K562 (cell line): Measurements from ENCODE around the gene PDPK1. TPM values are rescaled to one million over a fixed set of nuclear protein-coding genes. Genes with fewer than 3 reads are reported as not detected.

Source experiments
- ATAC-seq: fragments of 200-7000 bp; cut with Tn5 transposase; 3 replicates; pipeline ENCODE4 v1.9.1; 2020; ENCODE audit warnings: moderate library complexity
- BruUV-seq: library from RNA; stranded (reverse); fragments of 400-500 nt; replicated peaks from 2 replicates; lab custom pipeline; 2021; lab: Mats Ljungman, UMichigan
- CTCF ChIA-PET: fragments of 300-600 bp; formaldehyde crosslinking; extraction: SDS; loops from one replicate; lab custom pipeline; 2021; ENCODE audit warnings: low intra/inter-chr PET ratio; lab: Yijun Ruan, JAX
- POLR2A ChIA-PET: fragments of 300-600, 350-650 bp; sonication (Branson Sonifier 250); formaldehyde crosslinking; extraction: SDS; loops from one replicate; lab custom pipeline; 2021; ENCODE audit warnings: antibody characterized with exemption, inconsistent platforms; lab: Yijun Ruan, JAX
- DNase-seq, 4 experiments: peaks; one replicate each; pipeline versions ENCODE4 v3.0.0 to v3.0.0-alpha.2; 2011 to 2018; ENCODE audit warnings: low spot score in 3 of 4, mixed read lengths in 3 of 4; ENCODE audit errors: extremely low read depth in 1 of 4
- FAIRE-seq: peaks from 2 replicates; lab custom pipeline; 2011; peaks lifted over from hg19 to GRCh38; lab: Jason Lieb, UNC
- H2AFZ ChIP-seq: 2 replicates; pipeline ENCODE4 v1.6.0; 2011; ENCODE audit warnings: low read depth, low read length, control low read depth, inconsistent platforms
- H3K27ac ChIP-seq: fragments of 200-600 bp; 3 replicates; pipeline ENCODE4 v1.8.0; 2011; ENCODE audit warnings: low read depth, mild to moderate bottlenecking, control low read depth, inconsistent platforms, low read length, moderate library complexity, mixed read lengths; ENCODE audit errors: extremely low read depth
- H3K27me3 ChIP-seq, 2 experiments: fragments of 300-600 bp in 1 of 2; 2 replicates in 1 of 2; 3 replicates in 1 of 2; pipeline versions ENCODE4 v1.6.0 to v1.8.0; 2011; ENCODE audit warnings: inconsistent platforms in 2 of 2, low read length in 2 of 2, mild to moderate bottlenecking in 1 of 2, mixed read lengths in 1 of 2, moderate library complexity in 1 of 2; ENCODE audit not compliant: control insufficient read depth in 2 of 2, insufficient read depth in 2 of 2
- H3K36me3 ChIP-seq: fragments of 300-600 bp; 3 replicates; pipeline ENCODE4 v1.8.0; 2011; ENCODE audit warnings: mild to moderate bottlenecking, low read length, inconsistent platforms; ENCODE audit not compliant: control insufficient read depth, insufficient read depth
- H3K4me1 ChIP-seq, 2 experiments: fragments of 200-600 bp in 1 of 2; replicated peaks in 1 of 2; 2 replicates in 1 of 2; 3 replicates in 1 of 2; pipeline versions ENCODE4 v1.5.1 to v1.8.0; 2011; ENCODE audit warnings: inconsistent platforms in 2 of 2, low read length in 2 of 2, mild to moderate bottlenecking in 1 of 2, mixed read lengths in 1 of 2, moderate library complexity in 1 of 2; ENCODE audit not compliant: control insufficient read depth in 2 of 2, insufficient read depth in 2 of 2
- H3K4me2 ChIP-seq: 2 replicates; pipeline ENCODE4 v1.6.1; 2011; ENCODE audit warnings: low read length, control low read depth, inconsistent platforms, mixed read lengths; ENCODE audit not compliant: insufficient read depth
- H3K4me3 ChIP-seq: fragments of 200-600 bp; sonication (generic), shearing (Covaris generic); 2 replicates; pipeline ENCODE4 v1.5.1; 2016; ENCODE audit warnings: control low read depth, inconsistent platforms
- H3K79me2 ChIP-seq: fragments of 200-600 bp; 3 replicates; pipeline ENCODE4 v1.8.0; 2011; ENCODE audit warnings: low read length, inconsistent platforms; ENCODE audit not compliant: control insufficient read depth, insufficient read depth
- H3K9ac ChIP-seq, 2 experiments: 2 replicates each; pipeline versions ENCODE4 v1.6.0 to v1.6.1; 2011; ENCODE audit warnings: low read depth in 2 of 2, low read length in 2 of 2, control low read depth in 1 of 2, inconsistent platforms in 1 of 2, mild to moderate bottlenecking in 1 of 2, mixed read lengths in 1 of 2; ENCODE audit not compliant: insufficient read depth in 1 of 2
- H3K9me1 ChIP-seq: one replicate; pipeline ENCODE4 v1.6.0; 2011; ENCODE audit warnings: inconsistent platforms, mild to moderate bottlenecking, low read length, moderate library complexity; ENCODE audit not compliant: control insufficient read depth, insufficient read depth
- H3K9me3 ChIP-seq: replicated peaks from 2 replicates; pipeline ENCODE4 v1.5.1; 2011; ENCODE audit warnings: low read depth, low read length, inconsistent platforms; ENCODE audit not compliant: control insufficient read depth, insufficient read depth
- H4K20me1 ChIP-seq: replicated peaks from 2 replicates; pipeline ENCODE4 v1.6.1; 2011; ENCODE audit warnings: low read length, inconsistent platforms, mixed read lengths; ENCODE audit not compliant: control insufficient read depth, insufficient read depth
- ADNP ChIP-seq: fragments of 200-800 bp; sonication (Bioruptor generic); IDR thresholded peaks from 2 replicates; pipeline ENCODE4 v1.6.1; 2016; ENCODE audit warnings: missing genetic modification characterization, missing compliant biosample characterization
- FOSL1 ChIP-seq: fragments of 200-800 bp; sonication (Bioruptor generic); conservative IDR thresholded peaks from 2 replicates; pipeline ENCODE4 v1.6.1; 2016; ENCODE audit warnings: missing genetic modification characterization, missing compliant biosample characterization
- HDAC1 ChIP-seq, 2 experiments: fragments of 450-650 bp; IDR thresholded peaks; 2 replicates each; pipeline ENCODE4 v1.6.1; 2016 to 2017; ENCODE audit warnings: inconsistent platforms in 1 of 2, mild to moderate bottlenecking in 1 of 2, moderate library complexity in 1 of 2
- KAT2B ChIP-seq: IDR thresholded peaks from one replicate; pipeline ENCODE4 v1.6.1; 2012; ENCODE audit warnings: low read depth, mild to moderate bottlenecking, control low read depth, inconsistent platforms, low read length, moderate library complexity
- POLR2A ChIP-seq: fragments of 450-650 bp; conservative IDR thresholded peaks from 2 replicates; pipeline ENCODE4 v1.6.1; 2016
- PURB ChIP-seq: sonication (generic); formaldehyde crosslinking; IDR thresholded peaks from 2 replicates; pipeline ENCODE4 v1.9.0; 2021; ENCODE audit warnings: low read depth, mild to moderate bottlenecking, missing genetic modification reagents
- RB1 ChIP-seq: fragments of 450-650 bp; IDR thresholded peaks from 2 replicates; pipeline ENCODE4 v1.6.1; 2017; ENCODE audit warnings: low read depth, mild to moderate bottlenecking
- STAT5A ChIP-seq: IDR thresholded peaks from 2 replicates; pipeline ENCODE4 v1.6.1; 2012; ENCODE audit warnings: low read length, inconsistent platforms, borderline replicate concordance
- ZNF592 ChIP-seq: fragments of 450-650 bp; IDR thresholded peaks from 2 replicates; pipeline ENCODE4 v1.6.1; 2017; ENCODE audit warnings: antibody characterized with exemption, mild to moderate bottlenecking
- WGBS: fragments of 100-300 bp; shearing (Covaris generic); methylation state at CpG from one replicate; pipeline ENCODE4 v1.1.6; 2016; ENCODE audit warnings: low coverage, mixed read lengths; ENCODE audit not compliant: insufficient coverage; ENCODE audit errors: missing lambda C conversion rate; 5-methylcytosine and 5-hydroxymethylcytosine counted together
- in situ Hi-C: fragments of 300-500 bp; cut with MboI; formaldehyde crosslinking; loops from 4 replicates; pipeline ENCODE4 v1.15.0; 2018; ENCODE audit warnings: inconsistent platforms, mixed read lengths
- intact Hi-C: fragments of 100-400 bp; cut with micrococcal nuclease; formaldehyde crosslinking; loops from 2 replicates; pipeline ENCODE4 v1.14.2; 2022
- polyA plus RNA-seq, 8 experiments: library from polyadenylated mRNA; depleted of rRNA in 4 of 8; stranded (reverse) in 5 of 8; unstranded in 3 of 8; fragments of >200 nt; fragmentation: Nextera tagmentation in 2 of 8; fragmentation: Illumina TruSeq in 1 of 8; extraction: Ambion mirVana in 2 of 8; extraction: Trizol in 1 of 8; gene quantifications; 2 replicates each; pipeline versions ENCODE4 v1.2.1 to v1.2.3, GENCODE V29; 2011 to 2014; ENCODE audit warnings: inconsistent platforms in 1 of 8, missing spikeins in 1 of 8
- total RNA-seq, 7 experiments: library from RNA; depleted of rRNA in 6 of 7; stranded (reverse); fragments of >200 nt in 6 of 7; fragmentation: Illumina TruSeq in 2 of 7; extraction: Trizol in 2 of 7; gene quantifications; 2 replicates each; pipeline versions ENCODE4 v1.2.1 to v1.2.3, GENCODE V29; 2011 to 2021; ENCODE audit warnings: low replicate concordance in 1 of 7
- TF ChIP-seq, protein P1 (sequence below), 2 experiments: fragments of 450-650 bp; conservative IDR thresholded peaks; 2 replicates each; pipeline ENCODE4 v1.6.1; 2017; ENCODE audit warnings: mild to moderate bottlenecking in 2 of 2, moderate library complexity in 2 of 2

Gene PDPK1
- total and polyA plus RNA-seq, 9 of the 15 experiments (the other 6 are each of a cell fraction or from before 2014, with no cell fraction given): 4.0 to 37.2 (median 18.7) TPM

DNA sequence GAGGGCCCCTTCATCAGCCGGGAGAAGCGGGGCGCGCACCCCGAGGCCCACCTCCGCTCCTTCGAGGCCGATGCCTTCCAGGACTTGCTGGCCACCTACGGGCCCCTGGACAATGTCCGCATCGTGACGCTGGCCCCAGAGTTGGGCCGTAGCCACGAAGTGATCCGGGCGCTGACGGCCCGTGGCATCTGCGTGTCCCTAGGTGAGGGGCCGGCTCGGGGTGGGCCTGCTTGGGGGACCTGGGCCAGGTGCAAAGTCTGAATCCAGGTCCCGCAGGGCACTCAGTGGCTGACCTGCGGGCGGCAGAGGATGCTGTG is 10.1 kb upstream of the PDPK1 start:
- no peak overlapping the region for H3K27ac ChIP-seq
- FAIRE-seq: no peak
- POLR2A ChIA-PET: no interaction called here

More for the DNA sequence above, 10.1 kb upstream of the PDPK1 start:
- H3K9ac ChIP-seq: no peak overlapping the region; a peak in 1 of 4 replicates
- no peaks in the 10 kb centered on the region for H3K27me3 ChIP-seq
- ATAC-seq: no peak
- H3K4me3 ChIP-seq: no peak overlapping the region
- H3K9me3 ChIP-seq: no peaks in the 10 kb centered on the region
- no peak overlapping the region for H3K4me2 ChIP-seq
- TF ChIP-seq FOSL1 (no peak), KAT2B (no peak), HDAC1 (IDR thresholded peaks at IDR 0.05) (no peak), PURB (CRISPR knock-in tag) (no peak), ADNP (tag) (no peak), RB1 (no peak), ZNF592 (no peak), STAT5A (no peak), POLR2A (no peak)
- TF ChIP-seq, protein P1, sequence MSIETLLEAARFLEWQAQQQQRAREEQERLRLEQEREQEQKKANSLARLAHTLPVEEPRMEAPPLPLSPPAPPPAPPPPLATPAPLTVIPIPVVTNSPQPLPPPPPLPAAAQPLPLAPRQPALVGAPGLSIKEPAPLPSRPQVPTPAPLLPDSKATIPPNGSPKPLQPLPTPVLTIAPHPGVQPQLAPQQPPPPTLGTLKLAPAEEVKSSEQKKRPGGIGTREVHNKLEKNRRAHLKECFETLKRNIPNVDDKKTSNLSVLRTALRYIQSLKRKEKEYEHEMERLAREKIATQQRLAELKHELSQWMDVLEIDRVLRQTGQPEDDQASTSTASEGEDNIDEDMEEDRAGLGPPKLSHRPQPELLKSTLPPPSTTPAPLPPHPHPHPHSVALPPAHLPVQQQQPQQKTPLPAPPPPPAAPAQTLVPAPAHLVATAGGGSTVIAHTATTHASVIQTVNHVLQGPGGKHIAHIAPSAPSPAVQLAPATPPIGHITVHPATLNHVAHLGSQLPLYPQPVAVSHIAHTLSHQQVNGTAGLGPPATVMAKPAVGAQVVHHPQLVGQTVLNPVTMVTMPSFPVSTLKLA (conservative IDR thresholded peaks at IDR 0.05): no peak
- TF ChIP-seq, all 486 proteins: peak for 0
- H3K79me2 ChIP-seq: no peaks in the 10 kb centered on the region
- no peak for DNase-seq
- peaks cover 3% of the 10 kb centered on the region for H3K9me1 ChIP-seq
- WGBS: 92% methylated on average over 24 of the region's 24 CpGs
- CTCF ChIA-PET: no interaction called here
- H4K20me1 ChIP-seq: no peaks in the 10 kb centered on the region
- peaks cover 72% of the 10 kb centered on the region; the same call in 2 of the 3 replicates for H3K36me3 ChIP-seq
- in situ Hi-C loops: no loop called here
- peaks cover 6 to 57% of the 10 kb centered on the region in 2 experiments; a peak in 3 of 5 replicates for H3K4me1 ChIP-seq
- H2AFZ ChIP-seq: no peak overlapping the region
- intact Hi-C loops: no loop called here
- BruUV-seq: no TSS peak
